Erythroblast (primary cell): ENCODE data around the gene LAMC2.
"Not testable (repeated sequence)": the region's sequence is repeated elsewhere in the genome, so short reads cannot be mapped to it uniquely, and the experiment has no call there.

Source experiments
- DNase-seq, 2 experiments: peaks; one replicate each; lab custom pipeline; 2025; lab: John Stamatoyannopoulos, UW
- GATA1 ChIP-seq: IDR thresholded peaks from 2 replicates; pipeline ENCODE4 v1.6.1; 2011; ENCODE audit warnings: low read depth, mild to moderate bottlenecking, control low read depth, low read length, moderate library complexity
- POLR2A ChIP-seq: IDR thresholded peaks from 2 replicates; pipeline ENCODE4 v1.6.1; 2011; ENCODE audit warnings: mild to moderate bottlenecking, low read length

Gene LAMC2

DNA sequence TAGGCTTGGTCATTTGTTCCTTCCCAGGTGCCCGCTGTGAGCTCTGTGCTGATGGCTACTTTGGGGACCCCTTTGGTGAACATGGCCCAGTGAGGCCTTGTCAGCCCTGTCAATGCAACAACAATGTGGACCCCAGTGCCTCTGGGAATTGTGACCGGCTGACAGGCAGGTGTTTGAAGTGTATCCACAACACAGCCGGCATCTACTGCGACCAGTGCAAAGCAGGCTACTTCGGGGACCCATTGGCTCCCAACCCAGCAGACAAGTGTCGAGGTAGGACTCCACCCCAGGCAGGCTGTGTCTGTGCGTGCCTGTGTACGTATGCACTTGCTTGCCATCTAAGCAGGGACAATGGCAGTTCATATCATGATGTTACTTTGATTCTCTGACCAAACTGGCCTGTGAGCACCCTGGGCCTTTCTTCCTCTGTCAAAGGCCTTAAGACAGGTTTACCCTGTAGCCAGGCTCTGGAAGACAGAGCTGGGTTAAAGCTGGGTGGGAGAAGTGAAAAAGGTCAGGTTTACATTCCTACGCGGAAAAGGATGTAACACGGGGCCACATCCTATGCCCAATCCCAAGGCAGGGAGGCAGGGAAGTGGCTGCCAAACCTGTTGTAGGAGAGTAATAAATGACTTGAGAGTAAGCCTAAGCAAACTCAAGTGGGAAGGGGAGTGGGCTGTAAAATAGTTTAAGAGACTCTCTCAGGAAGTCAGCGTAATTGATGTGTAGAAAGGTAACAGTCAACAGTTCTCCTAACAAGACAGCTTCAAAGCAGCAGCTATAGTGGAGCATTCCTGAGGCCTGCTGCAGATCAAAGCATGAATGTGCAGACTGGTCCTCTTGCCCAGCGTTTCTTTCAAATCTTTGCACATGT, 42.5 kb downstream of the LAMC2 start:
- no peak for DNase-seq
- TF ChIP-seq POLR2A: no peak
- no peak for TF ChIP-seq GATA1

DNA sequence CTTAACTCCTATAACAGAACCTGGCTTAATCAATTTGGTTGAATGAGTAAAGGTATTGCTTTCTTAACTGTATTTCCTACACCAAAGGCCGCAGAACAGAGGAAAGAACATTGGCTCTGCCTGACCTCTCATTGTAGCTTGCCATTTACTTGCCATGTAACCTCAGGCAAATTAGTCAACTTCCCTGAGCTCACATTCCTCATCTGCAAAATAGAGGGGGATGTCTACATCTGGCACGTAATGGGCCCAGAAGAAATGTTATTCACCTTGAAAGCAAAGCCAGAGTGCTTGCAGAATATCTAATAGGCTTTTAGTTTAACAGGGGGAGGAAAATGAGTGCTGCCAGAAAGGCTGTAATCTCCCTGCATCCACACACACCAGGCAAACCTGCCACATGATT, 44.3 kb downstream of the LAMC2 start:
- peak in 1 of 2 experiments; percentile 31 for DNase-seq
- TF ChIP-seq GATA1 (no peak), POLR2A (no peak)

DNA sequence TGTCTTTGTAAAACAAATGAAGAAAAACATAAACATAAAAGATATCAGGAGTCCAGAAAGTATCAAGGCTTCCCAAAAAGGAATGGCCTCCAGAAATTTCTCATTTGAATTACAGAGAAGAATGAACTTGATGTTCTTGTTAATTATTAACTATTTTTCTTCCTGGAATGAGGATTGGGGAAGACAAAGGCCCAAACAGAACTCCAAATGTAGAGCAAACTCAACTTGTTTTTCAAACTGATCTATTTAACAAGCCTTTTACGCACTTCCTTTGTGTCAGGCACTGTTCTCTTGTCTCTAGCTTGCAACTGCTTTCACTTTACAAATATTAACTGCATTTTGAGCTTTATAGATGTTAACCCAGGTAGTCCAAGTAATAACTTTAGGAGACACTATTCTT, 45.5 kb downstream of the LAMC2 start:
- TF ChIP-seq POLR2A (no peak), GATA1 (no peak)
- DNase-seq: no peak

DNA sequence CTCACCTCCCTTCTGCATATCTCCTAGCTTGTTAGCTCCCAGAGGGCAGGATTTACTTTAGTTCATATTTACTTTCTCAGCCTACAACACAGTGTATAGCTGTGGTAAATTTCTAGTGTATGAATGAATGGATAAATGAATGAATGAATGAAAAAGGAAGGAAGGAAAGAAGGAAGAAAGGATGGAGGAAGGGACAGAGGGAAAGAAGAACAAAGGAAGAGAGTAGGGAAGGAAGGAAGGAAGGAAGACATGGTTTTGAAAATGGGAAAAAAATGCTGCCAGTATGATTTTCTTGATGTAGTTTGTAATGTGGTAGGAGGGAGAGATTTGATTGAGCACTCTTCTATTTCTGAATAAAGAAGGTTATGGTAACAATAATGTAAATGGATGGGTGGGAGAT, 47.0 kb downstream of the LAMC2 start:
- no peak for DNase-seq

DNA sequence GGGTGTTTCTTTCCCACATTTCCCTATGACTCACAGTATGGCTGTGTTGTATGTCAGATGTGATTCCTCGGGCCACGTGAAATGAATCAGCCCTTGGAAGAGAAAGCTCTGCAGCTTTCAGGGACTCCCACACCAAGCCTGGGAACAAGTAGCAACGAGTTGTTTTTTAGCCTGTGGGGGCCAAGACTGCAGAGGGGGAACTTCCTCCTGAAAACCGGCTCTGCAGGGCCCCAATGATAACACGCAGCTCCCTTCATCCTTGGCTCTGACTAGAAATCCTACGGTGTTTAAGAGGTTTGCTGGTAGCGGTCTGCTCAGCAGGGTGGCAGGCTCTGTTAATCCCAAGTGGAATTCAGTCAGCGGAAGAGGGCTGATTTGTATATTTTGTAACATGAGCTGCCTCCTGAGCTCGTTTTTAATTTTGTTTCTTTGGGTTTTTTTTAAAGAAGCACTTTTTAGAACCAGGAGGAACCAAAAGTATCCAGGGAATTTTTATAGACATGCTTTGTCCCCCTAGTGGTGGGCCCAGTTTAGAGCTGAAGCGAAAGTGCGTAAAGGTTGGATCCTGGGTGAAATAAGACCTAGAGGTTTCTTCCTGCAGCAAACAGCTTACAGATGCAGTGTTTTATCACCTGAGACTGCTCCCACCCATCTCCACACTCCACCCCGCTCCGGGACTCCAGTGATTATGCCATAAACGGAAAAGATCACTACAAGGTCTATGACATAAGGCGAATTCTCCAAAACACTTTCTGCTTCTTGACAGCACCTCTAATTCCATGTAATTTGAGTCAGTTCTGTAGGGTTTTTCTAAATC, 48.8 kb downstream of the LAMC2 start:
- DNase-seq: peak; percentile 6 to 22
- TF ChIP-seq POLR2A (no peak), GATA1 (no peak)

More for the DNA sequence above, 47.0 kb downstream of the LAMC2 start:
- TF ChIP-seq GATA1 (no peak), POLR2A (no peak)

DNA sequence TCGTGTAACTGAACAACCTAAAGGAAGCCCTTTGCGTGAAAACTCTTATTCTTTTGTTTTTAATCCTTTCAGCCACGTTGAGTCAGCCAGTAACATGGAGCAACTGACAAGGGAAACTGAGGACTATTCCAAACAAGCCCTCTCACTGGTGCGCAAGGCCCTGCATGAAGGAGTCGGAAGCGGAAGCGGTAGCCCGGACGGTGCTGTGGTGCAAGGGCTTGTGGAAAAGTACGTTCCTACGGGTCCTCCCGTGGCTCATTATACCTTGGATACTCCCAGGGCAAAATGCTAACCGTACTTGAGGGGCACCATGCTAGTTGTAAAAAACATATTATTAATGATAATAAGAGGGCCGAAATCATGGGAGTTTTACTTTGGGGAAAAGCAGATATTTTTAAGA, 49.4 kb downstream of the LAMC2 start:
- TF ChIP-seq GATA1 (no peak), POLR2A (no peak)
- no peak for DNase-seq

DNA sequence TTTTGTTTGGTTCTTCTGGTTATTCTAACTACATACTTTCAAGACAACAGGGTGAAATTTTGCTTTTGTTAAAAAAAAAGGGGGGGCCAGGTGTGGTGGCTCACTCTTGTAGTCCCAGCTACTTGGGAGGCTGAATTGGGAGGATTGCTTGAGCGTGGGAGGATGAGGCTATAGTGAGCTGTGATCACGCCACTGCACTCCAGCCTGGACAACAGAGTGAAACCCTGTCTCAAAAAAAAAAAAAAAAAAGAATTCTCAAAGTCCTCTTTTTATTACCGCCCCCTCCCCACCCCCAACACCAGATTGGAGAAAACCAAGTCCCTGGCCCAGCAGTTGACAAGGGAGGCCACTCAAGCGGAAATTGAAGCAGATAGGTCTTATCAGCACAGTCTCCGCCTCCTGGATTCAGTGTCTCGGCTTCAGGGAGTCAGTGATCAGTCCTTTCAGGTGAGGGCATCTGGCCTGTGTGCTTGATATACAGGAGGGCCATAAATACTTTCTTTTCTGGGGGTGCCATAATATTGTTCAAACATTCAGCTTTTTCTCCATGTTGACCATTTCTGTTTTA, 50.2 kb downstream of the LAMC2 start:
- DNase-seq: no peak
- TF ChIP-seq POLR2A (no peak), GATA1 (no peak)

DNA sequence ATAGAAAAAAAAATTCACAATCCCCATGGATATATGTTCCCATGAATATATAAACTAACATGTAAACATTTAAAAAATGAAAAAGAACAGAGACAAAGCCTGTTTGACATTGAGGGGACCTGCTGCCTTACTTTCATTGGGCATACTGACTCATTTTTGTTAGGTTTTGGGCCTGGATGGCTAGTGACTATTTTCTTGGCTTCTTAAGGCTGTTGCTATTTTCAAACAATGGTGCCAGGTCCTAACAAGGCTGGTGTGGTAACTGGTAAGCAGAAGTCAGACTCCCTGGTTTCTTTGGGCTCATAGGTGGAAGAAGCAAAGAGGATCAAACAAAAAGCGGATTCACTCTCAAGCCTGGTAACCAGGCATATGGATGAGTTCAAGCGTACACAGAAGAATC, 51.0 kb downstream of the LAMC2 start:
- TF ChIP-seq POLR2A (no peak), GATA1 (no peak)
- DNase-seq: no peak

DNA sequence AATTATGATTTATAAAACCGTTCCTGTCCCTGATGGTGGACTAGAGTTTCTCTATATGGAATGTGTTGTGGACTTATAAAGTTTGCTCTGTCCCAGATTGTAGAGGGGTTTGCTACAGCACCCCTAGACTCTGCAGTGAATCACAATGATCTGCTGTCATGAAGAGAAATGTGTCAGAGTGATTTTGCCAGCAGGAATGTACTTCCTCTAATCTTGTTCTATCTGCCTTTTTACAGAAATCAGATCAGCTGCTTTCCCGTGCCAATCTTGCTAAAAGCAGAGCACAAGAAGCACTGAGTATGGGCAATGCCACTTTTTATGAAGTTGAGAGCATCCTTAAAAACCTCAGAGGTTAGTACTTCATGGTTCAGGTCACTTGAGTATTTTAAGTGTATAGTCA, 52.0 kb downstream of the LAMC2 start:
- TF ChIP-seq POLR2A: no peak
- DNase-seq: no peak

DNA sequence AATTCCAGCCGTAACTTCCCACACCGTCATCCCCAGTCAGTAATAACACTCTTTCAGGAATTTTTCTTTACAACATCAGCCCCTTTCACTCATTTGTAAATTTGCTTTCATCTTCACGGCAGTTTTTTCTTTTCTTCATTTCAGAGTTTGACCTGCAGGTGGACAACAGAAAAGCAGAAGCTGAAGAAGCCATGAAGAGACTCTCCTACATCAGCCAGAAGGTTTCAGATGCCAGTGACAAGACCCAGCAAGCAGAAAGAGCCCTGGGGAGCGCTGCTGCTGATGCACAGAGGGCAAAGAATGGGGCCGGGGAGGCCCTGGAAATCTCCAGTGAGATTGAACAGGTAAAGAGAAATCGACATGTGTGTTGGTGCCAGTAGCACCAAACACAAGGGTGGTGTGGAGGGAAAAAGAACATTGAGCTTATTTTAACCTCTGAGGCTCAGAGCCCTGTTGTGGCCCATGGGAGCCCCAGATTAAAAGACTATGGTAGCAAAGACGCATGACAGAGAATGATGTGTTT, 53.2 kb downstream of the LAMC2 start:
- TF ChIP-seq GATA1: no peak
- TF ChIP-seq POLR2A: no peak
- no peak for DNase-seq

DNA sequence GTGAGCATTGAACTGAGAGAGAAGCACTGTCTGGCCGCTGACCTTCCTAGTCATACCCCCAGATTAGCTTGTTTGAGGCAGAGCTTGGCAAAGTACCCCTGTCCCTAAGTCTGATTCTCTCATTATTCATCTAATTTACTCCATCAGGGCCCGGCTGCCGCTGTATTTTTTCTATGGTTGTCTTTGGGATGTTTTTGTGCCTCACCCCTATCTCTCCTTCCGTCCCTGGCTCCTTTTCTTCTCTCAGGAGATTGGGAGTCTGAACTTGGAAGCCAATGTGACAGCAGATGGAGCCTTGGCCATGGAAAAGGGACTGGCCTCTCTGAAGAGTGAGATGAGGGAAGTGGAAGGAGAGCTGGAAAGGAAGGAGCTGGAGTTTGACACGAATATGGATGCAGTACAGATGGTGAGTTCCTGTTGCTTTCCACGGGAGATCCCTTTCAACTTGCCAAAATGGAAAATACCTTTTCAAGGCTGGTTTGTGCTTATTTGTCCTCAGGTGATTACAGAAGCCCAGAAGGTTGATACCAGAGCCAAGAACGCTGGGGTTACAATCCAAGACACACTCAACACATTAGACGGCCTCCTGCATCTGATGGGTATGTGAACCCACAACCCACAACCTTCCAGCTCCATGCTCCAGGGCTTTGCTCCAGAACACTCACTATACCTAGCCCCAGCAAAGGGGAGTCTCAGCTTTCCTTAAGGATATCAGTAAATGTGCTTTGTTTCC, 53.9 kb downstream of the LAMC2 start:
- no peak for DNase-seq
- no peak for TF ChIP-seq POLR2A
- TF ChIP-seq GATA1: no peak

DNA sequence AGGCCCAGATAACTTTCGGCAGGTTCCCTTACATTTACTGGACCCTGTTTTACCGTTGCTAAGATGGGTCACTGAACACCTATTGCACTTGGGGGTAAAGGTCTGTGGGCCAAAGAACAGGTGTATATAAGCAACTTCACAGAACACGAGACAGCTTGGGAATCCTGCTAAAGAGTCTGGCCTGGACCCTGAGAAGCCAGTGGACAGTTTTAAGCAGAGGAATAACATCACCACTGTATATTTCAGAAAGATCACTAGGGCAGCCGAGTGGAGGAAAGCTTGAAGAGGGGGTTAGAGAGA, 54.4 kb downstream of the LAMC2 start:
- no peak for TF ChIP-seq POLR2A
- TF ChIP-seq GATA1: no peak
- no peak for DNase-seq

DNA sequence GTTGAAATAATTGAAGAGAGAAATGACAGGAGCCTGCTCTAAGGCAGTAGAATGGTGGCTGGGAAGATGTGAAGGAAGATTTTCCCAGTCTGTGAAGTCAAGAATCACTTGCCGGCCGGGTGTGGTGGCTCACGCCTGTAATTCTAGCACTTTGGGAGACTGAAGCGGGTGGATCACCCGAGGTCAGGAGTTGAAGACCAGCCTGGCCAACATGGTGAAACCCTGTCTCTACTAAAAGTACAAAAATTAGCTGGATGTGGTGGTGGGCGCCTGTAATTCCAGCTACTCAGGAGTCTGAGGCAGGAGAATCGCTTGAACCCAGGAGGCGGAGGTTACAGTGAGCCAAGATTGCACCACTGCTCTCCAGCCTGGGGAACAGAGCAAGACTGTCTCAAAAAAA, 54.8 kb downstream of the LAMC2 start:
- not testable (repeated sequence) for DNase-seq

DNA sequence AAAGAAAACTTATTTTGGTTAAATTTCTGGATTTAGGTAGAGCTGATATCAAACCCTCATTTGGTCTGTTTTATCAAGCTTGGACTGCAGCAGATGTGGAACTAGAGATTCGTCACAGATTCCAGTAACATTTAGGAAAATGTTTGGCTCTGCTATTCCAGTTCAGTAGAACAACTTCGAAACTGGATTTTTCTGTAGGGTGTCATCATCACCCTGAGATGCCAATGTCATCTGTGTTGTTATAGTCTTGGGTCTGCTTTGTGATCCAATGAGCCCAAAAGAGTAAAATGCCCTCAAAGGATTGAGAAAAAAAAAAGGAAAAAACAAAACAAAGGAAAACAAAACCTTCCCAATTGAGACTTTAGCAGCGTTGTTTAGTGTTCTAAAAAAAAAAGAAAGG, 55.4 kb downstream of the LAMC2 start:
- no peak for DNase-seq
- TF ChIP-seq POLR2A: no peak
- no peak for TF ChIP-seq GATA1
